Measurements from ENCODE around the gene TMEM217. TPM values are rescaled to one million over a fixed set of nuclear protein-coding genes. Genes with fewer than 3 reads are reported as not detected.

TMEM217 gene
- total RNA-seq, 4 donors from 2014 or later = 1.4 to 4.7 (median 2.0) TPM

GRCh38 chr6:37284781-37285180 is 26.8 kb upstream of the TMEM217 start:
- no peak for DNase-seq
- intact Hi-C loops (cut with DNase I) = no loop called here
- Histone ChIP-seq H3K4me3 (no peak overlapping the region), H3K27ac (peak overlapping the region in 1 of 4 donors; percentile 34), H3K9me3 (no peaks in the 10 kb centered on the region), H3K36me3 (peaks cover 11 to 100% (median 18%) of the 10 kb centered on the region in 3 donors), H3K27me3 (no peaks in the 10 kb centered on the region), H3K4me1 (peaks cover 0 to 16% (median 3%) of the 10 kb centered on the region in 3 donors)
- TF ChIP-seq, protein P1, sequence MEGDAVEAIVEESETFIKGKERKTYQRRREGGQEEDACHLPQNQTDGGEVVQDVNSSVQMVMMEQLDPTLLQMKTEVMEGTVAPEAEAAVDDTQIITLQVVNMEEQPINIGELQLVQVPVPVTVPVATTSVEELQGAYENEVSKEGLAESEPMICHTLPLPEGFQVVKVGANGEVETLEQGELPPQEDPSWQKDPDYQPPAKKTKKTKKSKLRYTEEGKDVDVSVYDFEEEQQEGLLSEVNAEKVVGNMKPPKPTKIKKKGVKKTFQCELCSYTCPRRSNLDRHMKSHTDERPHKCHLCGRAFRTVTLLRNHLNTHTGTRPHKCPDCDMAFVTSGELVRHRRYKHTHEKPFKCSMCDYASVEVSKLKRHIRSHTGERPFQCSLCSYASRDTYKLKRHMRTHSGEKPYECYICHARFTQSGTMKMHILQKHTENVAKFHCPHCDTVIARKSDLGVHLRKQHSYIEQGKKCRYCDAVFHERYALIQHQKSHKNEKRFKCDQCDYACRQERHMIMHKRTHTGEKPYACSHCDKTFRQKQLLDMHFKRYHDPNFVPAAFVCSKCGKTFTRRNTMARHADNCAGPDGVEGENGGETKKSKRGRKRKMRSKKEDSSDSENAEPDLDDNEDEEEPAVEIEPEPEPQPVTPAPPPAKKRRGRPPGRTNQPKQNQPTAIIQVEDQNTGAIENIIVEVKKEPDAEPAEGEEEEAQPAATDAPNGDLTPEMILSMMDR (IDR thresholded peaks at IDR 0.05) = no peak
- TF ChIP-seq POLR2A (IDR thresholded peaks at IDR 0.05) = no peak
- 83 to 100% methylated on average over 3 to 4 of the region's 4 CpGs for WGBS, 2 donors

DNA sequence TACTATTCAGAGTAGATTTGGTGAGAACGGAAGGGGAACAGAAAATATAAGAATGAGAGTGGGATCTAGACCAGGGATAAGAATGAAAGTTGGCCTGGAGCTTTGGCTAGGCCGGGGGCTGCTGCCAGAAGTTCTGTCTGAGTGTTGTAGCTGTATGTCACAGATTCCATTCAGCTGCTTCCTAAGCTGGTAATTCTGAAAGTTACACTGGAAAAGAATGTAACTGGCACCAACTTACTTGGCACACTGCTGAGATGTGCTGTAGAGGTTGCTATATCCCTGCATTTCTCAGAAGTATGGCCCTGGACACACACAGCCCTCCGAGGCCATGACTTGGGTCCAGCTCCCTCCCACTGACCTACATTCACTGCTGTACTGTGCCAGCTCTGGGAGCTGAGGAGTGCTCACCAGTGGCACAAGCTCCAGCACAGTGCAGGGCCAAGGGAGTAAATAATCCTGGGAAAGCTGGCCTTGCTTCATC is 25.8 kb upstream of the TMEM217 start:
- no peak for DNase-seq
- H3K27me3 ChIP-seq = no peaks in the 10 kb centered on the region
- 38 to 50% methylated on average over 2 to 3 of the region's 3 CpGs for WGBS, 2 donors
- H3K36me3 ChIP-seq = peaks cover 11 to 95% (median 18%) of the 10 kb centered on the region in 3 donors
- H3K9me3 ChIP-seq = no peaks in the 10 kb centered on the region
- TF ChIP-seq, protein P1 (IDR thresholded peaks at IDR 0.05) = no peak
- no peak for TF ChIP-seq POLR2A (IDR thresholded peaks at IDR 0.05)
- H3K4me1 ChIP-seq = peaks cover 0 to 16% (median 3%) of the 10 kb centered on the region in 3 donors
- peak overlapping the region in 3 of 4 donors; percentile 14 to 43 (median 34) for H3K27ac ChIP-seq
- no peak overlapping the region for H3K4me3 ChIP-seq
- intact Hi-C loops (cut with DNase I) = no loop called here

- H3K9me3 ChIP-seq = no peaks in the 10 kb centered on the region
- no peak for TF ChIP-seq POLR2A (IDR thresholded peaks at IDR 0.05)
- TF ChIP-seq, protein P1 (IDR thresholded peaks at IDR 0.05) = no peak
- peaks cover 11 to 91% (median 18%) of the 10 kb centered on the region in 3 donors for H3K36me3 ChIP-seq
- intact Hi-C loops (cut with DNase I) = no loop called here
- H3K4me1 ChIP-seq = peaks cover 0 to 16% (median 3%) of the 10 kb centered on the region in 3 donors
- no peak for DNase-seq
- H3K27ac ChIP-seq = peak overlapping the region in 3 of 4 donors; percentile 14 to 43 (median 34)
- WGBS, 2 donors = 30 to 55% methylated on average over 2 to 3 of the region's 3 CpGs
- no peaks in the 10 kb centered on the region for H3K27me3 ChIP-seq
- no peak overlapping the region for H3K4me3 ChIP-seq
These were observed 25.3 kb upstream of the TMEM217 start for GRCh38 chr6:37283268-37283667.

DNA sequence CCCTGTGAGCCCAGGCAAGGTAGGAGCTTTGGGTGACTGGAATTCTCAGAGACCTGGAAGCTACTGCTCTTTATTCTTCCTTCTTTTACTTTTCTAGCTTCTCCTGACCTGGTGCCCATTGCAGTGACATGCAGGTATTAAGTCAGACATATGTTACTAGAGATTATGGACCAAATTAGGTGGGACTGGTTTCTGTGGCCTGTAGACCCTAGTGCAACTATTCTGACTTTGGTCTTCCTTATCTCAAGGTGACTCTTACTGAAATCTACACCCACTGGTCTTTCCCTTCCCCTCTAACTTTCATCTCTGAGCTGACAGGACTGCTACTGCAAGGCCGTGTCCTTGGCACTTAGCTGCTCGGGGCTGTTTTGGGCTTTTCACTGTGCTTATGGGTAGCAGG is 24.4 kb upstream of the TMEM217 start:
- peaks cover 0 to 16% (median 3%) of the 10 kb centered on the region in 3 donors for H3K4me1 ChIP-seq
- DNase-seq = no peak
- H3K36me3 ChIP-seq = peaks cover 11 to 82% (median 18%) of the 10 kb centered on the region in 3 donors
- H3K27me3 ChIP-seq = no peaks in the 10 kb centered on the region
- no peak overlapping the region for H3K4me3 ChIP-seq
- no peak for TF ChIP-seq POLR2A (IDR thresholded peaks at IDR 0.05)
- TF ChIP-seq, protein P1 (IDR thresholded peaks at IDR 0.05) = no peak
- H3K9me3 ChIP-seq = no peaks in the 10 kb centered on the region
- intact Hi-C loops (cut with DNase I) = no loop called here
- WGBS, 2 donors = 93 to 100% methylated on average over 2 of the region's 2 CpGs
- no peak overlapping the region for H3K27ac ChIP-seq

GRCh38 chr6:37280162-37280887 is 22.4 kb upstream of the TMEM217 start:
- TF ChIP-seq, protein P1 (IDR thresholded peaks at IDR 0.05) = no peak
- TF ChIP-seq POLR2A (IDR thresholded peaks at IDR 0.05) = no peak
- no peaks in the 10 kb centered on the region for H3K9me3 ChIP-seq
- peaks cover 0 to 29% (median 3%) of the 10 kb centered on the region in 3 donors for H3K4me1 ChIP-seq
- no peak overlapping the region for H3K27ac ChIP-seq
- no peak for DNase-seq
- peaks cover 5 to 61% (median 11%) of the 10 kb centered on the region in 3 donors for H3K36me3 ChIP-seq
- 79 to 94% methylated on average over 7 of the region's 8 CpGs for WGBS, 2 donors
- H3K4me3 ChIP-seq = no peak overlapping the region
- intact Hi-C loops (cut with DNase I) = no loop called here
- no peaks in the 10 kb centered on the region for H3K27me3 ChIP-seq

All from esophagus squamous epithelium (tissue), 5 donors.